H1 (cell line): ENCODE data around the gene FRMD4A. TPM values are rescaled to one million over a fixed set of nuclear protein-coding genes. Genes with fewer than 3 reads are reported as not detected.

Source experiments
- CHD1 ChIP-seq: IDR thresholded peaks from 2 replicates; pipeline ENCODE4 v1.6.1; 2012; ENCODE audit warnings: low read depth, low read length, improper control_type of control experiment
- EP300 ChIP-seq, 2 experiments: IDR thresholded peaks; 1 replicate in 1 of 2; 2 replicates in 1 of 2; pipeline ENCODE4 v1.6.1; 2011 to 2012; ENCODE audit warnings: low read depth in 2 of 2, low read length in 2 of 2, mild to moderate bottlenecking in 2 of 2, borderline replicate concordance in 1 of 2, inconsistent platforms in 1 of 2, moderate library complexity in 1 of 2
- SP2 ChIP-seq: IDR thresholded peaks from 2 replicates; pipeline ENCODE4 v1.6.1; 2012; ENCODE audit warnings: mild to moderate bottlenecking, low read length, inconsistent platforms
- polyA plus RNA-seq, 7 experiments: library from polyadenylated mRNA; depleted of rRNA in 3 of 7; stranded (reverse) in 5 of 7; unstranded in 2 of 7; fragments of >200 nt in 5 of 7; fragments of 200-250 nt in 2 of 7; gene quantifications; 1 replicate in 5 of 7; 2 replicates in 1 of 7; 4 replicates in 1 of 7; pipeline versions ENCODE4 v1.2.1 to v1.2.3, GENCODE V29; 2011 to 2013; ENCODE audit warnings: missing spikeins in 2 of 7, mixed read lengths in 2 of 7
- total RNA-seq: library from RNA; stranded (reverse); fragmentation: NEBNext Ultra II Directional; extraction: Animal tissue kit (Norgen Biotek cat#: 25700); gene quantifications from 2 replicates; pipeline ENCODE4 v1.2.1, GENCODE V29; 2021
- TF ChIP-seq, protein P1 (sequence below): IDR thresholded peaks from 2 replicates; pipeline ENCODE4 v1.6.1; 2012; ENCODE audit warnings: inconsistent platforms

Gene FRMD4A
- total and polyA plus RNA-seq, 2 of the 8 experiments (the other 6 are each of a cell fraction or from before 2014, with no cell fraction given), result 38.6 to 39.6 TPM

DNA sequence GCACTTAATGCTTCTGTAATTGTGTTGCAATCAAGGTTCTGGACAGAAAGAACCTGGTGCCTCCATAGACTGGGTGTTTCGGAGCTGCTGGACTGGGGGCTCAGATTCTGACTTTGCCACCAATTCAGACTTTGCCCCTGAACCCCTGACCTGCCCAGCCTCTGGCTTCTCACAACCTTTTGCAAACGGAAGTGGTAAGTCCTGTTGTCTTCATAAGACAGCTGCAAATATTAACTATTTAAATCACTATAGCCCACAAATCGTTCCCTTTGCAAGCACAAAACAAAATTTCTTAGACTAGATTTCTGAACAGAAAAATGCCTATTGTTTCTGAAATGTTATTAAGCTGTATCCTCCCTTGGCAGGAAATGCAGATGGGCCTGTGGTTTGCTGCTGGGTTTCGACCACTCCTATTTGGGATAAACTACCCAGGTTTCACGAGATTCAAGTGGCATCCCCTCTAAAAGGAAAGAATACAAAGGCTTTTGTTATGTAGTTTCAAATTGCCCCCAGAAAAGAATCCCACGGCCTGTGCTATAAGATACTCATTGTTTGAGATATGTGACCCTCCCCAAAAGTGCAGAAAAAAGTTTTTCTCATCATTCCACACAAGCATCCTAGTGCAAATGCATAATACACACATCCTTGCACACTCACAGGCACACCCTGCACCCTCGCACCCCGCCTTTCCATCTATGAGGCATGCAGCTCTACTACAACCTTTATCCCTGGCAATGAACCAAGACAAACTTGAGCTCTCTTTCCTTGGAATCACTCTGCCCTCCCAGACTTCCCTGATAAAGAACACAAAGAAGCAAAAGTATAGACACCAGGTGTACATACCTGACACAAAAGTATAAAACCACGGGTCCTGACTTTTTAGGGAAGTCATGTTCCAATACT, 534.8 kb downstream of the FRMD4A start (continued):
- no peak for TF ChIP-seq EP300 (IDR thresholded peaks at IDR 0.05; ENCODE audit: borderline replicate concordance in 1 of 2, low read depth in 2 of 2, low read length in 2 of 2)
- TF ChIP-seq, protein P1, sequence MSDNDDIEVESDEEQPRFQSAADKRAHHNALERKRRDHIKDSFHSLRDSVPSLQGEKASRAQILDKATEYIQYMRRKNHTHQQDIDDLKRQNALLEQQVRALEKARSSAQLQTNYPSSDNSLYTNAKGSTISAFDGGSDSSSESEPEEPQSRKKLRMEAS, result no peak
- TF ChIP-seq SP2, result no peak
- no peak for TF ChIP-seq CHD1
